ENCODE measurements around the gene SH3BGRL2.
"Not testable (repeated sequence)": the region's sequence is repeated elsewhere in the genome, so short reads cannot be mapped to it uniquely, and the experiment has no call there.

The SH3BGRL2 gene

GRCh38 chr6:79656134-79656533, 25.0 kb downstream of the SH3BGRL2 start:
- Histone ChIP-seq H3K36me3 (replicated peaks) (no peaks in the 10 kb centered on the region), H3K27me3 (replicated peaks) (no peaks in the 10 kb centered on the region), H3K4me3 (ENCODE audit: low read depth, low read length) (no peak overlapping the region), H3K27ac (no peak overlapping the region)
- in situ Hi-C loops (cut with HindIII; ENCODE audit: low pct_ligation_motif_present, low sequenced_read_pairs): no loop called here
- no peak for TF ChIP-seq CTCF (IDR thresholded peaks at IDR 0.05; ENCODE audit: low read depth, low read length, missing control alignments)
- DNase-seq: no peak

GRCh38 chr6:79657238-79657637, 26.1 kb downstream of the SH3BGRL2 start:
- no peak for DNase-seq
- Histone ChIP-seq H3K4me3 (ENCODE audit: low read depth, low read length) (no peak overlapping the region), H3K27me3 (replicated peaks) (no peaks in the 10 kb centered on the region), H3K36me3 (replicated peaks) (no peaks in the 10 kb centered on the region), H3K27ac (no peak overlapping the region)
- TF ChIP-seq CTCF (IDR thresholded peaks at IDR 0.05; ENCODE audit: low read depth, low read length, missing control alignments): no peak
- in situ Hi-C loops (cut with HindIII; ENCODE audit: low pct_ligation_motif_present, low sequenced_read_pairs): no loop called here

DNA sequence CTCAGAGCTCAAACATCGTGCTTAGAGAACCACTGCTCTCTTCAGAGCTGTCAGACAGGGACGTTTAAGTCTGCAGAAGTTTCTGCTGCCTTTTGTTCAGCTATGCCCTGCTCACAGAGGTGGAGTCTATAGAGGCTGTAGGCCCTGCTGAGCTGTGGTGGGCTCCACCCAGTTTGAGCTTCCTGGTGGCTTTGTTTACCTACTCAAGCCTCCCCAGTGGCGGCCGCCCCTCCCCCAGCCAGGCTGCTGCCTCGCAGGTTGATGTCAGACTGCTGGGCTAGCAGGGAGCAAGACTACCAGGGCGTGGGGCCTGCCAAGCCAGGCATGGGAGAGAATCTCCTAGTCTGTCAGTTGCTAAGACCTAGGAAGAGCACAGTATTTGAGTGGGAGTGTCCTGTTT, 32.5 kb downstream of the SH3BGRL2 start:
- H3K36me3 ChIP-seq (replicated peaks); H3K4me3 ChIP-seq (ENCODE audit: low read depth, low read length); DNase-seq; H3K27me3 ChIP-seq (replicated peaks); H3K27ac ChIP-seq; in situ Hi-C loops (cut with HindIII; ENCODE audit: low pct_ligation_motif_present, low sequenced_read_pairs): not testable (repeated sequence)

DNA sequence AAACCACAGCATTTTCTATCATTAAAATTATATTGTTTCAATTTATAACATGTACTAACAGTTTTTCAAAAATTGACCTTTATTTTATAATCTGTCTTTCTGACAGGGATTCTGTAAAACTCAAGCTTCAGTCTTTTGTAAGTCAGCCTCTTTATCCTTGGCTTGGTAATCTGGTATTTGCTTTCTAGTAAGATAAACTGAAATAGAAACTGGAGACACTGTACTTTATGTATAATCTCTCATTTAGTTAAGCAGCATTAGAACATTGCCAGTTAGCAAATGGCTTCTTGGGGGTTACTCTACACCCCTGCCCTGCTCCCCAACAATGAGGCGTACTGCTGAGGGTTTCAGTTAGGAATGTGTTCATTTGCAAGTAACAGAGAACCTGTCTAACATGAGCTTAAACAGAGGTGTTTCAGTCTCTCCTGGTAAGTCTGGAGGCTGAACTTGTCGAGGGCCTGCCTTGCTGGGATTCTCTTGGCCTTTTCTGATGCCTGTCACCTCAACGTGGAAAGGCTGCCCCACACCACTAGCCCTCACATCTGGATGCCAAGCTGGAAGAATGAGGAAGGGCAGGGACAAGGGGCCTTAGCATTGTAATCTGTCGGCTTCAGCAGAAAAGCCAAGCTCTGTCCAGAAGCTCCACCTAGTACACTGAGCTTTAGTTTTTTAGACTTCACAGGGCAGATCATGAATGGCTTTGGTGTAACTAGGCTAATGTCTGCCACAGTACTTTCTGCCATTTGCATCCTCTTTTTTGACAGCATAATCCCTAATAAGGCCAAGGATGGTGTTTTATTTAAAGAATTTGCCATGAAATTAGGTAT, 34.8 kb downstream of the SH3BGRL2 start:
- Histone ChIP-seq H3K36me3 (replicated peaks) (no peaks in the 10 kb centered on the region), H3K27ac (no peak overlapping the region), H3K4me3 (ENCODE audit: low read depth, low read length) (no peak overlapping the region), H3K27me3 (replicated peaks) (no peaks in the 10 kb centered on the region)
- no peak for TF ChIP-seq CTCF (IDR thresholded peaks at IDR 0.05; ENCODE audit: low read depth, low read length, missing control alignments)
- in situ Hi-C loops (cut with HindIII; ENCODE audit: low pct_ligation_motif_present, low sequenced_read_pairs): no loop called here
- no peak for DNase-seq

DNA sequence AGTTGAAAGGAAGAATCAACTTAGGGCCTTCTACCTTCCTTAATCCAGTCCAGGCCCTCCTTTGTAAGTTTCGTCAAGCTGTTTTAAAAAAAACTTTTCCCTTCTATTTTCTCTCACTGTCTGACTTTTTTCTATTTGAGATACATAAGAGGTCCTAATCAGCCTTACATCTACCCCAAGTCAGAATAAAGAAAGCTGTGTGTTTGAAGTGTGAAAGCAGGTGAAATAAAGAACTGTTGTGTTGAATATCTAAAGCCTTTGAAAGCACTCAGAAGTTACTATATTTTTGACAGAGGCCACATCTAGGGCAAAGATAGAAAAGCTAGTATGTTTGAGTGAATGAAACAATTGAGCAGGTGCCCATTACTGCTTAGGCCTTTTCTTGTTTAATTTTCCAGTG, 35.5 kb downstream of the SH3BGRL2 start:
- in situ Hi-C loops (cut with HindIII; ENCODE audit: low pct_ligation_motif_present, low sequenced_read_pairs): no loop called here
- Histone ChIP-seq H3K36me3 (replicated peaks) (no peaks in the 10 kb centered on the region), H3K27ac (no peak overlapping the region), H3K27me3 (replicated peaks) (no peaks in the 10 kb centered on the region), H3K4me3 (ENCODE audit: low read depth, low read length) (no peak overlapping the region)
- DNase-seq: no peak
- no peak for TF ChIP-seq CTCF (IDR thresholded peaks at IDR 0.05; ENCODE audit: low read depth, low read length, missing control alignments)

GRCh38 chr6:79668381-79668780, 37.3 kb downstream of the SH3BGRL2 start:
- no peak for DNase-seq
- in situ Hi-C loops (cut with HindIII; ENCODE audit: low pct_ligation_motif_present, low sequenced_read_pairs): no loop called here
- Histone ChIP-seq H3K27ac (no peak overlapping the region), H3K27me3 (replicated peaks) (no peaks in the 10 kb centered on the region), H3K36me3 (replicated peaks) (no peaks in the 10 kb centered on the region), H3K4me3 (ENCODE audit: low read depth, low read length) (no peak overlapping the region)
- no peak for TF ChIP-seq CTCF (IDR thresholded peaks at IDR 0.05; ENCODE audit: low read depth, low read length, missing control alignments)
